GM18861 (cell line): Measurements from ENCODE around the gene BUD31.
A peak's percentile ranks its signal among the peaks of the same experiment; 100 is the strongest.
"Not testable (repeated sequence)": the region's sequence is repeated elsewhere in the genome, so short reads cannot be mapped to it uniquely, and the experiment has no call there.

ENCODE experiments used
- ATAC-seq: cut with Tn5 transposase; IDR thresholded peaks from one replicate; pipeline ENCODE4 v1.9.1; 2021; ENCODE audit not compliant: unreplicated experiment

The BUD31 gene

GRCh38 chr7:99380032-99380822, 28.5 kb upstream of the BUD31 start:
- peak; percentile 31 for ATAC-seq

GRCh38 chr7:99380823-99381663, 27.7 kb upstream of the BUD31 start:
- peak; percentile 73 for ATAC-seq

- ATAC-seq, result no peak
Observed at GRCh38 chr7:99381664-99382075, 27.1 kb upstream of the BUD31 start.

GRCh38 chr7:99383203-99383602, 25.6 kb upstream of the BUD31 start:
- ATAC-seq, result no peak

- ATAC-seq, result no peak
Observed at GRCh38 chr7:99383791-99384370, 24.9 kb upstream of the BUD31 start.

GRCh38 chr7:99384523-99384922, 24.2 kb upstream of the BUD31 start:
- ATAC-seq, result no peak

GRCh38 chr7:99385564-99385963, 23.2 kb upstream of the BUD31 start:
- ATAC-seq, result no peak

GRCh38 chr7:99386584-99387238, 22.1 kb upstream of the BUD31 start:
- ATAC-seq, result peak; percentile 57

- ATAC-seq, result not testable (repeated sequence)
Observed at GRCh38 chr7:99387239-99387635, 21.5 kb upstream of the BUD31 start.

- no peak for ATAC-seq
Observed at GRCh38 chr7:99387912-99388311, 20.9 kb upstream of the BUD31 start.

GRCh38 chr7:99389772-99390171, 19.0 kb upstream of the BUD31 start:
- no peak for ATAC-seq

GRCh38 chr7:99390941-99391602, 17.7 kb upstream of the BUD31 start:
- no peak for ATAC-seq

- ATAC-seq, result no peak
Observed at GRCh38 chr7:99392046-99392445, 16.7 kb upstream of the BUD31 start.

GRCh38 chr7:99392659-99393354, 16.0 kb upstream of the BUD31 start:
- ATAC-seq, result no peak

- no peak for ATAC-seq
Observed at GRCh38 chr7:99393355-99394187, 15.2 kb upstream of the BUD31 start.

- ATAC-seq, result no peak
Observed at GRCh38 chr7:99394188-99394502, 14.6 kb upstream of the BUD31 start.

- ATAC-seq, result no peak
Observed at GRCh38 chr7:99395616-99396327, 13.0 kb upstream of the BUD31 start.

- no peak for ATAC-seq
Observed at GRCh38 chr7:99396418-99397296, 12.1 kb upstream of the BUD31 start.
